ENCODE measurements around the gene RPN1.

The RPN1 gene

DNA sequence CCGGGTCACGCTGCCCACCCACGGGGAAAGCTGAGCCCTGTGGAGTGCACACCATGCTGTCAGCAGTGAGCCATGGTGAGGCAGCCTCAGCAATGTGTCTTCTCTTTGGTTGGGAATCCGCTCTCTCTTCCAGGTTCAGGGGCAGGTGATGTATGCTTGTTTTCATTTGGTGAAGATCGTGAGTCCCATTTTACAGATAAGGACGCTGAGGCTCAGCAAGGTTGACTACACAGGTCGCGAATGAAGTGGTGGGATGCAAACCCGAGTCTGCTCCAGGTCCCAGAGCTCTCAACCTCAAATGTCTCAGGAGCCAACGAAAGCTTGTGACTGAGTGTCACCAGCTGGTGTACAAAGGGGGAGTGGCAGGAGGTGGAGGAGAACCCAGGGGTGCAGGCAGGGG lies 74.3 kb downstream of the RPN1 start:
- DNase-seq = no peak

GRCh38 chr3:128575777-128576176 lies 74.8 kb downstream of the RPN1 start:
- DNase-seq = no peak

DNA sequence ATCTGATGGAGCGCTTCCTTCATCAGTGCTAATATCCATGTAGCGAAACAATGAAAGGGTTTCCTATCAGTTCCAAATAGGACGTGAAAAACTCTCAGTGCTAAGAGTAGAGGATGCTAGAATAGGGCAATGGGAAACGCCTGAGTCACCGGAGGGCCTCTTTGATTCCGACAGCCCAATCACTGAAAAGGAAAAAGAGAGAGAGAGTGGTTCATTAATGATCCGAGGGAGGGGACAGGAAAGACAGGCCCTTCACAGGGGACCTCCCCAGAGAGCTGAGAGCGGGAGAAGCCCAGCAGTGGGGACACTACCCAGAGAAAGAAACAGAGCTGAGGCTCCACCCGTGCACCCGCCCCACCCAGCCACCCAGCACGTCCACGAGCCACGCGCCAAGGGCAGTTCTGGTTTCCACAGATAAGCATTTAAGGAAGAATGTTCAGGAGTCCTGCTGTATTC lies 76.9 kb downstream of the RPN1 start:
- DNase-seq = no peak

DNA sequence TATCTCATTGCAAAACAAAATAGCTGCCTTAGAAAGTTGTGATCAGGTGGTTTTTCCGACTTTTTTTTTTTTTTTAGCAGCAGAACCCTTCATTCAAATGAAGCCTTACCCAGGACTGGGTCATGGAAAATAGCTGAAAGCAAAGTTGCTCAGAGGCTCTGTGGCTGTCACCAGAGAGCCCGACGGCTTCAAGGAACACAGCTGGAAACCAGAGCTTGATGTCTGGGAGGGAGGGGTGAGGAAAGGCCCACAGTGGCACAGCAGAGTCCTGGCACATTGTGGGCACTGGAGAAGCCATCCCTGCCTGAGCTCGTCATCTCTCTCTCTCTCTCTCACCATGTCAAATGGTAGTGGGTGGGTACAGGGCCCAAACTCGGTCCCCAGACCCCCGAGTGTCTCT lies 77.5 kb downstream of the RPN1 start:
- DNase-seq = no peak

- no peak for DNase-seq
These were observed 77.9 kb downstream of the RPN1 start for GRCh38 chr3:128572644-128573105.

DNA sequence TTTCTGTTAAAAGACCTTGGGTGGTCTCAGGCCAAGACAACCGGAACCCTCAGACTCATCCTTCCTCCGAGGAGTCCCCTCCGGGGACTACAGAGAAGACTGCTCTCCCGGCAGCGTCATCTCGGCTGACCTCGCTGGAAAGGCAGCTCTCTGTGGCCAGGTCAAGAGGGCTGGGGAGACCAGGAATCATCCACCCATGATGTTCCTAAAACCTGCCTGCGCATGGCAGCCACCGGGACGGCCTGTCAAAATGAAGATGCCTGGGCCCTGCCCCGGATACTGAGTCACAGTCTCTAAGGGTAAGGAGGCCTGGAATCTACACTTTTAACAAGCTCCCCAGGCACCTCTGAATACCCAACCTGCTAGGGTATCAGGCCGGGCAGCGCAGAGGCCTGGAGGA lies 78.6 kb downstream of the RPN1 start:
- DNase-seq = no peak

All from DMS153 (cell line).